Keratinocyte (primary cell): ENCODE data around the gene CRISP3. TPM values are rescaled to one million over a fixed set of nuclear protein-coding genes. Genes with fewer than 3 reads are reported as not detected.

Source experiments
- DNase-seq: peaks from one replicate; pipeline ENCODE4 v3.0.0-alpha.2; 2011; ENCODE audit warnings: low read depth, missing footprints, low spot score
- FAIRE-seq: peaks from 2 replicates; lab custom pipeline; 2011; peaks lifted over from hg19 to GRCh38; lab: Jason Lieb, UNC
- H2AFZ ChIP-seq: 2 replicates; pipeline ENCODE4 v1.6.0; 2012; ENCODE audit warnings: low read length, control low read depth, inconsistent platforms; ENCODE audit not compliant: control insufficient read depth
- H3K27ac ChIP-seq: 2 replicates; pipeline ENCODE4 v1.5.1; 2011; ENCODE audit warnings: low read length; ENCODE audit not compliant: control insufficient read depth, insufficient read depth
- H3K27me3 ChIP-seq: 3 replicates; pipeline ENCODE4 v1.6.0; 2011; ENCODE audit warnings: low read length; ENCODE audit not compliant: control insufficient read depth, insufficient read depth; ENCODE audit errors: extremely low read depth
- H3K36me3 ChIP-seq, 2 experiments: 2 replicates in 1 of 2; 3 replicates in 1 of 2; pipeline ENCODE4 v1.5.1; 2011; ENCODE audit warnings: low read length in 2 of 2, mild to moderate bottlenecking in 1 of 2; ENCODE audit not compliant: control insufficient read depth in 2 of 2, insufficient read depth in 2 of 2; ENCODE audit errors: extremely low read depth in 1 of 2
- H3K4me1 ChIP-seq: 3 replicates; pipeline ENCODE4 v1.5.1; 2011; ENCODE audit warnings: low read length; ENCODE audit not compliant: control insufficient read depth, insufficient read depth; ENCODE audit errors: extremely low read depth
- H3K4me2 ChIP-seq: 3 replicates; pipeline ENCODE4 v1.6.0; 2011; ENCODE audit warnings: low read depth, low read length; ENCODE audit not compliant: control insufficient read depth, insufficient read depth; ENCODE audit errors: extremely low read depth
- H3K4me3 ChIP-seq, 3 experiments: fragments of 200-600 bp in 1 of 3; sonication (generic) in 1 of 3; 2 replicates in 2 of 3; 3 replicates in 1 of 3; pipeline ENCODE4 v1.5.1; 2011 to 2016; ENCODE audit warnings: low read length in 3 of 3, mild to moderate bottlenecking in 3 of 3, control low read depth in 2 of 3, inconsistent platforms in 1 of 3, low read depth in 1 of 3, mixed read lengths in 1 of 3, mixed run types in 1 of 3, moderate library complexity in 1 of 3; ENCODE audit not compliant: control insufficient read depth in 2 of 3, insufficient read depth in 2 of 3; ENCODE audit errors: extremely low read depth in 1 of 3
- H3K79me2 ChIP-seq: 2 replicates; pipeline ENCODE4 v1.6.0; 2012; ENCODE audit warnings: low read length; ENCODE audit not compliant: control insufficient read depth, insufficient read depth
- H3K9ac ChIP-seq: 3 replicates; pipeline ENCODE4 v1.6.0; 2011; ENCODE audit warnings: low read length; ENCODE audit not compliant: control insufficient read depth, insufficient read depth; ENCODE audit errors: extremely low read depth
- H3K9me1 ChIP-seq: 3 replicates; pipeline ENCODE4 v1.6.0; 2011; ENCODE audit warnings: low read length; ENCODE audit not compliant: control insufficient read depth, insufficient read depth; ENCODE audit errors: extremely low read depth
- H3K9me3 ChIP-seq: 2 replicates; pipeline ENCODE4 v1.5.1; 2012; ENCODE audit warnings: low read depth, low read length; ENCODE audit not compliant: control insufficient read depth
- H4K20me1 ChIP-seq: 3 replicates; pipeline ENCODE4 v1.6.0; 2011; ENCODE audit warnings: low read length; ENCODE audit not compliant: control insufficient read depth, insufficient read depth; ENCODE audit errors: extremely low read depth
- EZH2 ChIP-seq: IDR thresholded peaks from one replicate; pipeline ENCODE4 v1.6.1; 2012; ENCODE audit warnings: inconsistent platforms, mild to moderate bottlenecking, low read length, moderate library complexity
- dilution Hi-C: fragments of 300-500 bp; cut with MboI; formaldehyde crosslinking; loops from one replicate; pipeline ENCODE4 v1.7.0; 2020; ENCODE audit warnings: low sequenced_read_pairs; ENCODE audit not compliant: extremely low pct_ligation_motif_present
- polyA plus RNA-seq, 5 experiments: library from polyadenylated mRNA; depleted of rRNA in 3 of 5; stranded (reverse) in 3 of 5; stranded (forward) in 1 of 5; unstranded in 1 of 5; fragments of >200 nt; gene quantifications; 1 replicate in 1 of 5; 2 replicates in 3 of 5; 3 replicates in 1 of 5; pipeline versions ENCODE4 v1.2.1 to v1.2.3, GENCODE V29; 2011 to 2012; ENCODE audit warnings: missing spikeins in 2 of 5, low read depth in 1 of 5, low replicate concordance in 1 of 5
- TF ChIP-seq, protein P1 (sequence below), 3 experiments: IDR thresholded peaks in 1 of 3; conservative IDR thresholded peaks in 1 of 3; optimal IDR thresholded peaks in 1 of 3; 2 replicates in 2 of 3; 3 replicates in 1 of 3; pipeline versions ENCODE3 to v1.5.1; 2011; ENCODE audit warnings: low read length in 3 of 3, mild to moderate bottlenecking in 3 of 3, moderate library complexity in 2 of 3, control low read depth in 1 of 3, inconsistent platforms in 1 of 3; ENCODE audit not compliant: insufficient read depth in 2 of 3; ENCODE audit errors: extremely low read depth in 1 of 3

CRISP3 gene
- polyA plus RNA-seq, 1 donor (not counting 4 experiments of a cell fraction or from before 2014, with no cell fraction given) = 0.04 TPM

DNA sequence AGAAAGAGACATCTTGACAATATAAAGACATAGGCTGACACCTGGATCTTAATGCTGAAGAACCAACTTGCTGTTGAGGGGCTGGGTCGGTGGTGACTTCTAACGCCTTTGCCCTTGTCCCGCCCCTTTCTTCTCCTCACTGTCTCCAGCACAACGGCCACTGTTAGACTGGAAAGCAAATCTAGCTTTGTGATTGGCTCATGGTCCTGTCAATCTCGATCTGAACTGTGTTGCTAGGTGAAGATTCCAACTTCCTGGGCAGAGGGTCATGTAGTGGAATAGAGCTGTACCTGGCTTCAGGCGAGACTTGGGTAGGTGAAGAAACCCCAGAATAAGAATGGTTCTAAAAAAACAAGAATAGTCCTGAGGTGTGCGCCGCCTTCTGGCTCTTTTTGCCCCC, 43.0 kb upstream of the CRISP3 start, which contains the start of gene PGK2:
TSS of gene PGK2 (minus strand) at position 110 of the 400 bp plus-strand sequence. CDS start at position 12, 98 bp downstream.
- dilution Hi-C loops = no loop called here
- DNase-seq (no peak), FAIRE-seq (no peak)
- no peaks in the 10 kb centered on the region for H3K9me3 ChIP-seq
- H3K27me3 ChIP-seq = no peaks in the 10 kb centered on the region
- no peaks in the 10 kb centered on the region for H3K9me1 ChIP-seq
- H3K36me3 ChIP-seq = no peaks in the 10 kb centered on the region
- TF ChIP-seq, protein P1, sequence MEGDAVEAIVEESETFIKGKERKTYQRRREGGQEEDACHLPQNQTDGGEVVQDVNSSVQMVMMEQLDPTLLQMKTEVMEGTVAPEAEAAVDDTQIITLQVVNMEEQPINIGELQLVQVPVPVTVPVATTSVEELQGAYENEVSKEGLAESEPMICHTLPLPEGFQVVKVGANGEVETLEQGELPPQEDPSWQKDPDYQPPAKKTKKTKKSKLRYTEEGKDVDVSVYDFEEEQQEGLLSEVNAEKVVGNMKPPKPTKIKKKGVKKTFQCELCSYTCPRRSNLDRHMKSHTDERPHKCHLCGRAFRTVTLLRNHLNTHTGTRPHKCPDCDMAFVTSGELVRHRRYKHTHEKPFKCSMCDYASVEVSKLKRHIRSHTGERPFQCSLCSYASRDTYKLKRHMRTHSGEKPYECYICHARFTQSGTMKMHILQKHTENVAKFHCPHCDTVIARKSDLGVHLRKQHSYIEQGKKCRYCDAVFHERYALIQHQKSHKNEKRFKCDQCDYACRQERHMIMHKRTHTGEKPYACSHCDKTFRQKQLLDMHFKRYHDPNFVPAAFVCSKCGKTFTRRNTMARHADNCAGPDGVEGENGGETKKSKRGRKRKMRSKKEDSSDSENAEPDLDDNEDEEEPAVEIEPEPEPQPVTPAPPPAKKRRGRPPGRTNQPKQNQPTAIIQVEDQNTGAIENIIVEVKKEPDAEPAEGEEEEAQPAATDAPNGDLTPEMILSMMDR (optimal IDR thresholded peaks at IDR 0.05 in 1 of 3, IDR thresholded peaks at IDR 0.05 in 1 of 3, conservative IDR thresholded peaks at IDR 0.05 in 1 of 3; ENCODE audit: extremely low read depth in 1 of 3, insufficient read depth in 2 of 3, low read length in 3 of 3) = no peak
- TF ChIP-seq EZH2 = no peak
- H3K27ac ChIP-seq = no peak within 1 kb of the TSS
- H3K4me1 ChIP-seq = no peaks in the 10 kb centered on the region
- H4K20me1 ChIP-seq = no peaks in the 10 kb centered on the region
- no peak within 1 kb of the TSS for H3K4me3 ChIP-seq
- H3K9ac ChIP-seq = no peak within 1 kb of the TSS
- H3K4me2 ChIP-seq = no peak within 1 kb of the TSS
- H2AFZ ChIP-seq = no peak within 1 kb of the TSS
- no peaks in the 10 kb centered on the region for H3K79me2 ChIP-seq

DNA sequence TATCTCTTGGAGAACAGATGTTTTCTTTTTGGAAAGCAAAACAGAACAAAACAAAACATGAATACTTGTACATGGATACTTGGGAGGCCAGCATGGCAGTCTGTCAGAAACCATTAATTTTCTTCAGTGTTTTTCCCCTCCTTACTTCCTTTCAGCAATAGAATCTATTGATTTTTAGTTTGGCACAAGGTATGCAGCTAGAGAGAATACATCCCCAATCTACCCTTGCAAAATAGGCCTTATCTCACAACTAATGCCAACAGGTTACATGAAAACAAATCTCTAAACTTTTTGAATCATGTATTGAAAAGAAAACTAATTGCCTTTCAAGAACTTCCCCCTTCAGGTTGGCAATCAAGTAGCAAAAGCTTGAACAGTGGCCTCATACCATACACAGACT, 40.1 kb upstream of the CRISP3 start:
- Histone ChIP-seq H3K4me1 (no peaks in the 10 kb centered on the region), H3K79me2 (no peaks in the 10 kb centered on the region), H4K20me1 (no peaks in the 10 kb centered on the region), H3K9ac (no peak overlapping the region), H3K27ac (no peak overlapping the region), H3K36me3 (no peaks in the 10 kb centered on the region), H3K27me3 (no peaks in the 10 kb centered on the region), H3K9me3 (no peaks in the 10 kb centered on the region), H3K4me3 (no peak overlapping the region), H2AFZ (no peak overlapping the region), H3K9me1 (no peaks in the 10 kb centered on the region), H3K4me2 (no peak overlapping the region)
- no peak for TF ChIP-seq EZH2
- TF ChIP-seq, protein P1 (optimal IDR thresholded peaks at IDR 0.05 in 1 of 3, IDR thresholded peaks at IDR 0.05 in 1 of 3, conservative IDR thresholded peaks at IDR 0.05 in 1 of 3; ENCODE audit: extremely low read depth in 1 of 3, insufficient read depth in 2 of 3, low read length in 3 of 3) = no peak
- no peak for FAIRE-seq
- no peak for DNase-seq
- dilution Hi-C loops = no loop called here
